ENCODE results near the gene TNF.

The TNF gene

DNA sequence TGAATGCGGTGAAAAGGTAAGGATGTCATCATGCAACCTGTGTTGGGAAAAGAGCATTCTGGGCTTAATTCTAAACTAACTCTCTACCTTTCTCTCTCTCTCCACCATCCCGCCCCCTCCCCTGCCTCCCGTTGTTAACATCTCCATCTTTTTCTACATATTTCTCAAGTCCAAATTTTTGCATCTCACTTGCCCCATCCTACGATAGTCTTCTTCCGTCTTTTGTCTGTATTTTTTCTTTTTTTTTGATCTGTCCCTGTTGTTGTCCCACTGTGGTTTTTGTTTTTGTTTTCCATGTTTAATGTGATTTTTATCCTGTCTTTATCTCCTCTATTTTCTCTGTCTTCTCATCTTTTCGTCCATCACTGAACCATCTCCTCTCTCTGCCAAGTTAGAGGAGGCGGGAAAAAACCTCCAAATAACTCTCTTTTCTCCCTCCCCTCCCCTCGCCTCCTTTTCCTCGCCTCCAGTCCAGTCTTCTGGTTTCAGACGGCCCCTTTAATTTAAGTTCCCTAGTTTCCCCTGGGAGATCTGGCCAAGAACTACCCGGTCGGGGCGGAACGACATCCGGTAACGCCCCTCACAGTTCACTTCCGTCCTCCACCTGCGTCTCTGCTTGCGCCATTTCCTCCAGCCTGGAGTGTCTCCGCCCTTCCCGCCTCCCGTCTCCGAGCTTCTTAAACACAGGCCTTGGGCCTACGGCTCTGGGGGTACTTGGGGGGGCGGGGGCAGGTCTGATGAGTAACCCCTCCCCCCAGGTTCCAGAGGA lies 28.2 kb upstream of the TNF start, which contains the start of gene NFKBIL1:
NFKBIL1 (plus strand) TSS at position 651 of the 769 bp plus-strand sequence; CDS start at position 738, 87 bp downstream.
- no peak for TF ChIP-seq EZH2phosphoT487 (IDR thresholded peaks at IDR 0.05; ENCODE audit: borderline replicate concordance)
- TF ChIP-seq, protein P1, sequence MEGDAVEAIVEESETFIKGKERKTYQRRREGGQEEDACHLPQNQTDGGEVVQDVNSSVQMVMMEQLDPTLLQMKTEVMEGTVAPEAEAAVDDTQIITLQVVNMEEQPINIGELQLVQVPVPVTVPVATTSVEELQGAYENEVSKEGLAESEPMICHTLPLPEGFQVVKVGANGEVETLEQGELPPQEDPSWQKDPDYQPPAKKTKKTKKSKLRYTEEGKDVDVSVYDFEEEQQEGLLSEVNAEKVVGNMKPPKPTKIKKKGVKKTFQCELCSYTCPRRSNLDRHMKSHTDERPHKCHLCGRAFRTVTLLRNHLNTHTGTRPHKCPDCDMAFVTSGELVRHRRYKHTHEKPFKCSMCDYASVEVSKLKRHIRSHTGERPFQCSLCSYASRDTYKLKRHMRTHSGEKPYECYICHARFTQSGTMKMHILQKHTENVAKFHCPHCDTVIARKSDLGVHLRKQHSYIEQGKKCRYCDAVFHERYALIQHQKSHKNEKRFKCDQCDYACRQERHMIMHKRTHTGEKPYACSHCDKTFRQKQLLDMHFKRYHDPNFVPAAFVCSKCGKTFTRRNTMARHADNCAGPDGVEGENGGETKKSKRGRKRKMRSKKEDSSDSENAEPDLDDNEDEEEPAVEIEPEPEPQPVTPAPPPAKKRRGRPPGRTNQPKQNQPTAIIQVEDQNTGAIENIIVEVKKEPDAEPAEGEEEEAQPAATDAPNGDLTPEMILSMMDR (conservative IDR thresholded peaks at IDR 0.05; ENCODE audit: low read length): no peak
- Histone ChIP-seq H3K9me3 (ENCODE audit: insufficient read depth, low read depth, low read length) (no peaks in the 10 kb centered on the region), H2AFZ (ENCODE audit: low read length) (peak within 1 kb of the TSS; percentile 77), H3F3A (ENCODE audit: low read depth) (no peaks in the 10 kb centered on the region), H3K27me3 (ENCODE audit: insufficient read depth, low read length, poor library complexity, severe bottlenecking) (no peaks in the 10 kb centered on the region), H4K20me1 (ENCODE audit: insufficient read depth, low read length, poor library complexity, severe bottlenecking) (peaks cover 3% of the 10 kb centered on the region), H3K4me3 (ENCODE audit: low read length, poor library complexity, severe bottlenecking) (peak within 1 kb of the TSS; percentile 79), H3K9ac (ENCODE audit: low read depth, low read length, poor library complexity, severe bottlenecking) (peak within 1 kb of the TSS; percentile 88), H3K79me2 (ENCODE audit: insufficient read depth, low read length) (peaks cover 71% of the 10 kb centered on the region), H3K36me3 (ENCODE audit: insufficient read depth, low read length) (no peaks in the 10 kb centered on the region), H3K4me1 (ENCODE audit: insufficient read depth, low read length, poor library complexity, severe bottlenecking) (peaks cover 31% of the 10 kb centered on the region), H3K9me2 (replicated peaks; ENCODE audit: low read depth, low read length) (no peaks in the 10 kb centered on the region), H3K4me2 (ENCODE audit: low read depth, low read length, poor library complexity, severe bottlenecking) (peak within 1 kb of the TSS; percentile 92)

DNA sequence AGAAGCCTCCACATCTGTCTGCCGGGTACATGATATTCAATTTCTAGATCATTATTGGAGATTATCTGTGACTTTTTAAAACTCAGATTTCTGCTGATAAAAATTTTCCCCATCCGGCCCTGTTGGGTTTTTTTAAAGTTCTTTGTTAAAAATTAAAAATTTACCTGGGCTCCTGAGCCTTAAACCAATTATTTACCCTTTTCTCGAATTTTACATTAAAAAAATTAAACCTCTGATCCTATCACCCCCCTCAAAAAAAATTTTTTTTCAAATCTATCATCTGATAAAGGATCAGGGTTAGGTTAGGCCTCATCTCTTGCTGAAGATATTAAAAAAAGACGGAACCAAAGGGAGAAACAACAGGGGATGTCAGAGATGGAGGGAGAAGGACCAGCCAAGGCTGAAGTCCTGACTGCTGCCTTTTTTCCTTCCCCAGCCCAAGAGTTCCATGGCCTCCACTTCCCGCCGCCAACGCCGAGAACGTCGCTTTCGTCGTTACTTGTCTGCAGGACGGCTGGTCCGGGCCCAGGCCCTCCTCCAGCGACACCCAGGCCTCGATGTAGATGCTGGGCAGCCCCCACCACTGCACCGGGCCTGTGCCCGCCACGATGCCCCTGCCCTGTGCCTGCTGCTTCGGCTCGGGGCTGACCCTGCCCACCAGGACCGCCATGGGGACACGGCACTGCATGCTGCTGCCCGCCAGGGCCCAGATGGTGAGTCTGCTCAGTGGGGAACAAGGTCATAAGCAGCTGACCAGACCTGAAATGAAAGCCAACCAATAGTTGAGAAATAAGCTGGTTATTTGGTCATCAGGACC lies 27.4 kb upstream of the TNF start:
- peak overlapping the region; percentile 88 for H3K9ac ChIP-seq (ENCODE audit: low read depth, low read length, poor library complexity, severe bottlenecking)
- no peaks in the 10 kb centered on the region for H3K36me3 ChIP-seq (ENCODE audit: insufficient read depth, low read length)
- H3K9me2 ChIP-seq (replicated peaks; ENCODE audit: low read depth, low read length): no peaks in the 10 kb centered on the region
- H3K4me2 ChIP-seq (ENCODE audit: low read depth, low read length, poor library complexity, severe bottlenecking): peak overlapping the region; percentile 92
- H3K79me2 ChIP-seq (ENCODE audit: insufficient read depth, low read length): peaks cover 67% of the 10 kb centered on the region
- peaks cover 29% of the 10 kb centered on the region for H3K4me1 ChIP-seq (ENCODE audit: insufficient read depth, low read length, poor library complexity, severe bottlenecking)
- H3K4me3 ChIP-seq (ENCODE audit: low read length, poor library complexity, severe bottlenecking): peak overlapping the region; percentile 79
- no peak overlapping the region for H2AFZ ChIP-seq (ENCODE audit: low read length)
- TF ChIP-seq EZH2phosphoT487 (IDR thresholded peaks at IDR 0.05; ENCODE audit: borderline replicate concordance): no peak
- TF ChIP-seq, protein P1 (conservative IDR thresholded peaks at IDR 0.05; ENCODE audit: low read length): no peak
- H3K9me3 ChIP-seq (ENCODE audit: insufficient read depth, low read depth, low read length): no peaks in the 10 kb centered on the region
- no peaks in the 10 kb centered on the region for H3K27me3 ChIP-seq (ENCODE audit: insufficient read depth, low read length, poor library complexity, severe bottlenecking)
- H4K20me1 ChIP-seq (ENCODE audit: insufficient read depth, low read length, poor library complexity, severe bottlenecking): no peaks in the 10 kb centered on the region
- H3F3A ChIP-seq (ENCODE audit: low read depth): no peaks in the 10 kb centered on the region

DNA sequence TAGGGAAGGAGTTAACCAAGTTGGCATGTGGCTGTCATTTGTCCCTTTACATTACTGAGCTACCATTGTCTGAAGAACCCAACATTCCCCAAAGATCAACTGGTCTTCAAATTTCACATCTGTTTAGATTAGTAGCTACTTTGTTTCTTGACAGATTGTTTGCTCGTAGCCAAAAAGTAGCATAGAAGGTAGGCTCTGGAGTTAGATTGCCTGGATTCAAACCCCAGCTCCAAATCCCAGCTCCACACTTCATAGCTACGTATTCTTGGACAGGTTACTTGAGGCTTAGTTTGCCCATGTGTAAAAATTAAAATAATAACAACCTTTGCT lies 26.9 kb upstream of the TNF start:
- no peaks in the 10 kb centered on the region for H3K9me2 ChIP-seq (replicated peaks; ENCODE audit: low read depth, low read length)
- TF ChIP-seq, protein P1 (conservative IDR thresholded peaks at IDR 0.05; ENCODE audit: low read length): no peak
- TF ChIP-seq EZH2phosphoT487 (IDR thresholded peaks at IDR 0.05; ENCODE audit: borderline replicate concordance): no peak
- H2AFZ ChIP-seq (ENCODE audit: low read length): no peak overlapping the region
- H3K9me3 ChIP-seq (ENCODE audit: insufficient read depth, low read depth, low read length): no peaks in the 10 kb centered on the region
- peak overlapping the region; percentile 79 for H3K4me3 ChIP-seq (ENCODE audit: low read length, poor library complexity, severe bottlenecking)
- H3K79me2 ChIP-seq (ENCODE audit: insufficient read depth, low read length): peaks cover 61% of the 10 kb centered on the region
- H3K27me3 ChIP-seq (ENCODE audit: insufficient read depth, low read length, poor library complexity, severe bottlenecking): no peaks in the 10 kb centered on the region
- H3K4me2 ChIP-seq (ENCODE audit: low read depth, low read length, poor library complexity, severe bottlenecking): peak overlapping the region; percentile 92
- peaks cover 25% of the 10 kb centered on the region for H3K4me1 ChIP-seq (ENCODE audit: insufficient read depth, low read length, poor library complexity, severe bottlenecking)
- no peaks in the 10 kb centered on the region for H3K36me3 ChIP-seq (ENCODE audit: insufficient read depth, low read length)
- peak overlapping the region; percentile 88 for H3K9ac ChIP-seq (ENCODE audit: low read depth, low read length, poor library complexity, severe bottlenecking)
- H4K20me1 ChIP-seq (ENCODE audit: insufficient read depth, low read length, poor library complexity, severe bottlenecking): no peaks in the 10 kb centered on the region
- no peaks in the 10 kb centered on the region for H3F3A ChIP-seq (ENCODE audit: low read depth)

All from Loucy (cell line).